Body of pancreas (tissue), 4 donors: ENCODE measurements around the gene IRF2.

ENCODE experiments used
- CTCF ChIP-seq, 7 experiments: fragments of 450-650 bp in 4 of 7; fragments of 200-600 bp in 3 of 7; sonication (generic) in 3 of 7; IDR thresholded peaks; one replicate each; pipeline ENCODE4 v1.5.1; 2016 to 2019; ENCODE audit warnings: antibody characterized with exemption in 7 of 7
- POLR2A ChIP-seq, 3 donors: fragments of 450-650 bp; IDR thresholded peaks; one replicate each; pipeline ENCODE4 v1.6.1; 2016; ENCODE audit warnings: antibody characterized with exemption in 3 of 3, mild to moderate bottlenecking in 2 of 3

- TF ChIP-seq CTCF (IDR thresholded peaks at IDR 0.05) = no peak
- TF ChIP-seq POLR2A (IDR thresholded peaks at IDR 0.05) = no peak
Observed at GRCh38 chr4:184355111-184355604, 119.2 kb downstream of the IRF2 start.
